Measurements from ENCODE around the gene JUN.

- TF ChIP-seq EZH2phosphoT487 (IDR thresholded peaks at IDR 0.05; ENCODE audit: unreplicated experiment) = no peak
- TF ChIP-seq, protein P1, sequence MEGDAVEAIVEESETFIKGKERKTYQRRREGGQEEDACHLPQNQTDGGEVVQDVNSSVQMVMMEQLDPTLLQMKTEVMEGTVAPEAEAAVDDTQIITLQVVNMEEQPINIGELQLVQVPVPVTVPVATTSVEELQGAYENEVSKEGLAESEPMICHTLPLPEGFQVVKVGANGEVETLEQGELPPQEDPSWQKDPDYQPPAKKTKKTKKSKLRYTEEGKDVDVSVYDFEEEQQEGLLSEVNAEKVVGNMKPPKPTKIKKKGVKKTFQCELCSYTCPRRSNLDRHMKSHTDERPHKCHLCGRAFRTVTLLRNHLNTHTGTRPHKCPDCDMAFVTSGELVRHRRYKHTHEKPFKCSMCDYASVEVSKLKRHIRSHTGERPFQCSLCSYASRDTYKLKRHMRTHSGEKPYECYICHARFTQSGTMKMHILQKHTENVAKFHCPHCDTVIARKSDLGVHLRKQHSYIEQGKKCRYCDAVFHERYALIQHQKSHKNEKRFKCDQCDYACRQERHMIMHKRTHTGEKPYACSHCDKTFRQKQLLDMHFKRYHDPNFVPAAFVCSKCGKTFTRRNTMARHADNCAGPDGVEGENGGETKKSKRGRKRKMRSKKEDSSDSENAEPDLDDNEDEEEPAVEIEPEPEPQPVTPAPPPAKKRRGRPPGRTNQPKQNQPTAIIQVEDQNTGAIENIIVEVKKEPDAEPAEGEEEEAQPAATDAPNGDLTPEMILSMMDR (conservative IDR thresholded peaks at IDR 0.05; ENCODE audit: low read depth in 2 of 2) = no peak
- TF ChIP-seq POLR2AphosphoS5 (IDR thresholded peaks at IDR 0.05; ENCODE audit: low read depth) = no peak
- TF ChIP-seq JUNB (IDR thresholded peaks at IDR 0.05; ENCODE audit: unreplicated experiment) = no peak
- TF ChIP-seq CREB1 (CRISPR knock-in tag; IDR thresholded peaks at IDR 0.05; ENCODE audit: low read depth) = no peak
- no peak for TF ChIP-seq EZH2 (IDR thresholded peaks at IDR 0.05; ENCODE audit: low read depth, unreplicated experiment)
- no peak for TF ChIP-seq NANOG (IDR thresholded peaks at IDR 0.05; ENCODE audit: borderline replicate concordance)
- TF ChIP-seq REST (IDR thresholded peaks at IDR 0.05; ENCODE audit: unreplicated experiment) = no peak
- TF ChIP-seq ETS1 (IDR thresholded peaks at IDR 0.05) = no peak
These were observed 3.0 kb upstream of the JUN start for GRCh38 chr1:58786927-58787245.

All from GM23338 (cell line).